Neural cell (in vitro differentiated cells): Measurements from ENCODE around the gene TSPAN31. TPM values are rescaled to one million over a fixed set of nuclear protein-coding genes. Genes with fewer than 3 reads are reported as not detected.

ENCODE experiments used
- H2AFZ ChIP-seq: fragments of 200-600, 300-800 bp; sonication (generic), shearing (Covaris generic); 2 replicates; pipeline ENCODE4 v1.6.0; 2014; ENCODE audit warnings: low read depth, mild to moderate bottlenecking, antibody characterized with exemption, low read length, moderate library complexity
- H3F3A ChIP-seq: fragments of 200-600 bp; shearing (Covaris generic); 2 replicates; pipeline ENCODE4 v1.6.1; 2016; ENCODE audit warnings: mild to moderate bottlenecking, moderate library complexity, mixed read lengths, antibody characterized with exemption, low read length; ENCODE audit not compliant: insufficient read depth, poor library complexity, severe bottlenecking
- H3K27ac ChIP-seq: fragments of 200-600, 300-800 bp; sonication (generic), shearing (Covaris generic); 2 replicates; pipeline ENCODE4 v1.5.1; 2014; ENCODE audit warnings: mild to moderate bottlenecking, low read length, moderate library complexity
- H3K27me3 ChIP-seq: fragments of 300-800, 200-600 bp; sonication (generic), shearing (Covaris generic); 2 replicates; pipeline ENCODE4 v1.6.0; 2014; ENCODE audit warnings: mild to moderate bottlenecking, low read depth, low read length, moderate library complexity; ENCODE audit not compliant: insufficient read depth
- H3K36me3 ChIP-seq: fragments of 300-800, 200-600 bp; sonication (generic), shearing (Covaris generic); 2 replicates; pipeline ENCODE4 v1.5.1; 2014; ENCODE audit warnings: mild to moderate bottlenecking, antibody characterized with exemption, low read length, moderate library complexity; ENCODE audit not compliant: insufficient read depth
- H3K4me2 ChIP-seq: fragments of 300-800, 200-600 bp; sonication (generic), shearing (Covaris generic); 2 replicates; pipeline ENCODE4 v1.6.0; 2014; ENCODE audit warnings: mild to moderate bottlenecking, low read length
- H3K4me3 ChIP-seq: fragments of 300-800, 200-600 bp; sonication (generic), shearing (Covaris generic); 2 replicates; pipeline ENCODE4 v1.5.1; 2014; ENCODE audit warnings: mild to moderate bottlenecking, low read length, moderate library complexity
- H3K79me2 ChIP-seq: fragments of 200-600 bp; shearing (Covaris generic); replicated peaks from 2 replicates; pipeline ENCODE4 v1.6.0; 2014; ENCODE audit warnings: mild to moderate bottlenecking, low read length, moderate library complexity; ENCODE audit not compliant: insufficient read depth
- H3K9ac ChIP-seq: fragments of 300-800, 200-600 bp; sonication (generic), shearing (Covaris generic); 2 replicates; pipeline ENCODE4 v1.6.1; 2016; ENCODE audit warnings: mild to moderate bottlenecking, low read length, mixed read lengths
- H3K9me2 ChIP-seq: fragments of 200-600 bp; shearing (Covaris generic); 2 replicates; pipeline ENCODE4 v1.6.1; 2016; ENCODE audit warnings: mild to moderate bottlenecking, low read length, mixed read lengths; ENCODE audit not compliant: insufficient read depth
- H3K9me3 ChIP-seq: fragments of 200-600, 300-800 bp; sonication (generic), shearing (Covaris generic); 2 replicates; pipeline ENCODE4 v1.6.1; 2016; ENCODE audit warnings: mild to moderate bottlenecking, mixed run types, low read length, moderate library complexity, mixed read lengths
- H4K20me1 ChIP-seq: fragments of 200-600 bp; shearing (Covaris generic); 2 replicates; pipeline ENCODE4 v1.6.1; 2016; ENCODE audit warnings: mild to moderate bottlenecking, mixed run types; ENCODE audit not compliant: insufficient read depth
- CTCF ChIP-seq: fragments of 450-650 bp; IDR thresholded peaks from 2 replicates; pipeline ENCODE4 v1.5.1; 2014; ENCODE audit warnings: antibody characterized with exemption, mild to moderate bottlenecking, moderate library complexity; ENCODE audit not compliant: poor library complexity, severe bottlenecking
- EP300 ChIP-seq: fragments of 450-650 bp; conservative IDR thresholded peaks from 2 replicates; pipeline ENCODE4 v1.6.1; 2014; ENCODE audit warnings: antibody characterized with exemption, mild to moderate bottlenecking, moderate library complexity; ENCODE audit not compliant: poor library complexity, severe bottlenecking
- EZH2 ChIP-seq: fragments of 200-600, 300-800 bp; shearing (Covaris generic), sonication (generic); IDR thresholded peaks from 2 replicates; pipeline ENCODE4 v1.6.1; 2014; ENCODE audit warnings: antibody characterized with exemption, low read length, borderline replicate concordance, mild to moderate bottlenecking; ENCODE audit not compliant: insufficient read depth, poor library complexity, severe bottlenecking
- MXI1 ChIP-seq: fragments of 450-650 bp; conservative IDR thresholded peaks from 2 replicates; pipeline ENCODE4 v1.6.1; 2014; ENCODE audit warnings: antibody characterized with exemption, mild to moderate bottlenecking; ENCODE audit not compliant: poor library complexity, severe bottlenecking
- POLR2AphosphoS5 ChIP-seq: IDR thresholded peaks from 2 replicates; pipeline ENCODE4 v1.6.1; 2012
- RAD21 ChIP-seq: fragments of 450-650 bp; conservative IDR thresholded peaks from 2 replicates; pipeline ENCODE4 v1.6.1; 2014; ENCODE audit warnings: antibody characterized with exemption, mild to moderate bottlenecking, moderate library complexity
- REST ChIP-seq: IDR thresholded peaks from 2 replicates; pipeline ENCODE4 v1.6.1; 2012; ENCODE audit warnings: borderline replicate concordance
- SMC3 ChIP-seq: fragments of 450-650 bp; conservative IDR thresholded peaks from 2 replicates; pipeline ENCODE4 v1.6.1; 2014; ENCODE audit warnings: antibody characterized with exemption, mild to moderate bottlenecking, moderate library complexity; ENCODE audit not compliant: poor library complexity
- TAF1 ChIP-seq: IDR thresholded peaks from 2 replicates; pipeline ENCODE4 v1.6.1; 2012; ENCODE audit warnings: low read depth
- polyA plus RNA-seq: library from polyadenylated mRNA; depleted of rRNA; stranded (reverse); fragments of >200 nt; gene quantifications from 2 replicates; pipeline ENCODE4 v1.2.3, GENCODE V29; 2014

The TSPAN31 gene
- polyA plus RNA-seq, 1 donor from 2014 or later, result 85.3 TPM

GRCh38 chr12:57780284-57780897 is 35.6 kb downstream of the TSPAN31 start:
- Histone ChIP-seq H3K9me3 (no peaks in the 10 kb centered on the region), H3K79me2 (peaks cover 10% of the 10 kb centered on the region), H3K9ac (no peak overlapping the region), H3K36me3 (no peaks in the 10 kb centered on the region), H3K27me3 (no peaks in the 10 kb centered on the region), H3F3A (no peaks in the 10 kb centered on the region), H3K9me2 (no peaks in the 10 kb centered on the region), H3K4me2 (no peak overlapping the region), H3K4me3 (no peak overlapping the region), H2AFZ (no peak overlapping the region), H4K20me1 (no peaks in the 10 kb centered on the region), H3K27ac (no peak overlapping the region)
- TF ChIP-seq EZH2 (no peak), REST (no peak), CTCF (no peak), MXI1 (no peak), POLR2AphosphoS5 (no peak), TAF1 (no peak), SMC3 (no peak), EP300 (no peak), RAD21 (no peak)

- no peak for TF ChIP-seq REST
- TF ChIP-seq CTCF, result no peak
- TF ChIP-seq EZH2, result no peak
- TF ChIP-seq SMC3, result no peak
- TF ChIP-seq EP300, result no peak
- TF ChIP-seq RAD21, result no peak
- no peak overlapping the region for H2AFZ ChIP-seq
- no peaks in the 10 kb centered on the region for H3K9me2 ChIP-seq
- H3K79me2 ChIP-seq, result peaks cover 10% of the 10 kb centered on the region
- H3K36me3 ChIP-seq, result no peaks in the 10 kb centered on the region
- no peak overlapping the region for H3K4me2 ChIP-seq
- no peaks in the 10 kb centered on the region for H3F3A ChIP-seq
- H4K20me1 ChIP-seq, result no peaks in the 10 kb centered on the region
- H3K9me3 ChIP-seq, result no peaks in the 10 kb centered on the region
- H3K9ac ChIP-seq, result no peak overlapping the region
- H3K27ac ChIP-seq, result no peak overlapping the region
- no peaks in the 10 kb centered on the region for H3K27me3 ChIP-seq
- H3K4me3 ChIP-seq, result no peak overlapping the region
Measured at GRCh38 chr12:57781244-57781643, 36.4 kb downstream of the TSPAN31 start.
